NCI-H187 treated with DMSO at 0.1 percent for 48 hours (cell line): ENCODE results near the gene TNNI3K.
A peak's percentile ranks its signal among the peaks of the same experiment; 100 is the strongest.

Experiments used
- DNase-seq: peaks from one replicate; lab custom pipeline; 2025; lab: John Stamatoyannopoulos, UW

The TNNI3K gene

GRCh38 chr1:74504125-74504932 is 269.1 kb downstream of the TNNI3K start:
- peak; percentile 8 for DNase-seq

- DNase-seq: no peak
Measured at GRCh38 chr1:74504933-74505512, 269.8 kb downstream of the TNNI3K start.

- no peak for DNase-seq
Measured at GRCh38 chr1:74505928-74506710, 270.9 kb downstream of the TNNI3K start.

GRCh38 chr1:74508449-74508848 is 273.3 kb downstream of the TNNI3K start:
- no peak for DNase-seq

- DNase-seq: no peak
Measured at GRCh38 chr1:74512170-74512915, 277.2 kb downstream of the TNNI3K start, which contains the start of gene LRRC53. Gene LRRC53, minus strand, starts transcription at chr1:74512611. Its CDS starts 29,262 bp downstream, at chr1:74483349.

GRCh38 chr1:74513411-74514300 is 278.5 kb downstream of the TNNI3K start:
- no peak for DNase-seq

GRCh38 chr1:74517599-74518051 is 282.4 kb downstream of the TNNI3K start:
- DNase-seq: no peak

GRCh38 chr1:74522148-74522547 is 287.0 kb downstream of the TNNI3K start:
- no peak for DNase-seq

- DNase-seq: no peak
Measured at GRCh38 chr1:74523873-74524480, 288.8 kb downstream of the TNNI3K start.

- no peak for DNase-seq
Measured at GRCh38 chr1:74526708-74527107, 291.5 kb downstream of the TNNI3K start.

GRCh38 chr1:74528123-74528522 is 292.9 kb downstream of the TNNI3K start:
- DNase-seq: no peak

- no peak for DNase-seq
Measured at GRCh38 chr1:74530892-74531291, 295.7 kb downstream of the TNNI3K start.

GRCh38 chr1:74531796-74532195 is 296.6 kb downstream of the TNNI3K start:
- no peak for DNase-seq

GRCh38 chr1:74534241-74534640 is 299.1 kb downstream of the TNNI3K start:
- DNase-seq: no peak

- no peak for DNase-seq
Measured at GRCh38 chr1:74545821-74546220, 310.6 kb downstream of the TNNI3K start.

- DNase-seq: no peak
Measured at GRCh38 chr1:74548961-74549750, 314.0 kb downstream of the TNNI3K start.

- DNase-seq: no peak
Measured at GRCh38 chr1:74549932-74550331, 314.7 kb downstream of the TNNI3K start.

GRCh38 chr1:74570797-74571492 is 335.8 kb downstream of the TNNI3K start:
- no peak for DNase-seq

- DNase-seq: no peak
Measured at GRCh38 chr1:74571493-74571800, 336.3 kb downstream of the TNNI3K start.
